ENCODE data around the gene OR6N1. TPM values are rescaled to one million over a fixed set of nuclear protein-coding genes. Genes with fewer than 3 reads are reported as not detected.

The OR6N1 gene
- total RNA-seq, 2 experiments from 2014 or later: not detected

DNA sequence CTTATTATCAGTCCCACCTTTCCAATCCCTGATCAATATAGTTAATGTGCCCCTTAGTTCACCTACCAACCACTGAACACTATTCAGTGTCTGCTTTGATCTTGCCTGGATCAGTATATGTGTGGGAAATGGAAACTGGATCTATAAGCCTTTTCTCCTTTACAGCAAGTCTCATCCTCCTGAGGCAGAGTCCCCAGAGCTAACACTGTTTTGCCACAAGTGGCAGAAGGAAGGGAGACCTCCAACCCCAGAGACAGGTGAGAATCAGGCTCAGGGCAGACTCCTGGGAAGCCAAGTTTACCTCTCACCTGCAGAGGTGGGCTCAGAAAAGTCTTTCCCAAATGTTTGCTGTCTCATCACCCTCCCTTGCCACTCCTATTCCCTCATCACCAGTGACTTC is 9.1 kb upstream of the OR6N1 start, which contains the start of gene OR6N2:
OR6N2 (minus strand) TSS at position 101 of the 400 bp plus-strand sequence. CDS start 3,569 bp downstream, outside the sequence.
- POLR2A ChIA-PET: no interaction called here
- Mint-ChIP-seq H3K9me3 (no peaks in the 10 kb centered on the region), H3K4me1 (ENCODE audit: low read depth) (no peaks in the 10 kb centered on the region), H3K27ac (no peak within 1 kb of the TSS), H3K27me3 (peaks cover 3% of the 10 kb centered on the region), H3K4me3 (no peak within 1 kb of the TSS), H3K36me3 (ENCODE audit: low read depth) (no peaks in the 10 kb centered on the region)
- CTCF ChIA-PET: no interaction called here
- intact Hi-C loops (cut with micrococcal nuclease): no loop called here
- no peak for ATAC-seq
- TF ChIP-seq, protein P1, sequence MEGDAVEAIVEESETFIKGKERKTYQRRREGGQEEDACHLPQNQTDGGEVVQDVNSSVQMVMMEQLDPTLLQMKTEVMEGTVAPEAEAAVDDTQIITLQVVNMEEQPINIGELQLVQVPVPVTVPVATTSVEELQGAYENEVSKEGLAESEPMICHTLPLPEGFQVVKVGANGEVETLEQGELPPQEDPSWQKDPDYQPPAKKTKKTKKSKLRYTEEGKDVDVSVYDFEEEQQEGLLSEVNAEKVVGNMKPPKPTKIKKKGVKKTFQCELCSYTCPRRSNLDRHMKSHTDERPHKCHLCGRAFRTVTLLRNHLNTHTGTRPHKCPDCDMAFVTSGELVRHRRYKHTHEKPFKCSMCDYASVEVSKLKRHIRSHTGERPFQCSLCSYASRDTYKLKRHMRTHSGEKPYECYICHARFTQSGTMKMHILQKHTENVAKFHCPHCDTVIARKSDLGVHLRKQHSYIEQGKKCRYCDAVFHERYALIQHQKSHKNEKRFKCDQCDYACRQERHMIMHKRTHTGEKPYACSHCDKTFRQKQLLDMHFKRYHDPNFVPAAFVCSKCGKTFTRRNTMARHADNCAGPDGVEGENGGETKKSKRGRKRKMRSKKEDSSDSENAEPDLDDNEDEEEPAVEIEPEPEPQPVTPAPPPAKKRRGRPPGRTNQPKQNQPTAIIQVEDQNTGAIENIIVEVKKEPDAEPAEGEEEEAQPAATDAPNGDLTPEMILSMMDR (IDR thresholded peaks at IDR 0.05): no peak
- DNase-seq: no peak

DNA sequence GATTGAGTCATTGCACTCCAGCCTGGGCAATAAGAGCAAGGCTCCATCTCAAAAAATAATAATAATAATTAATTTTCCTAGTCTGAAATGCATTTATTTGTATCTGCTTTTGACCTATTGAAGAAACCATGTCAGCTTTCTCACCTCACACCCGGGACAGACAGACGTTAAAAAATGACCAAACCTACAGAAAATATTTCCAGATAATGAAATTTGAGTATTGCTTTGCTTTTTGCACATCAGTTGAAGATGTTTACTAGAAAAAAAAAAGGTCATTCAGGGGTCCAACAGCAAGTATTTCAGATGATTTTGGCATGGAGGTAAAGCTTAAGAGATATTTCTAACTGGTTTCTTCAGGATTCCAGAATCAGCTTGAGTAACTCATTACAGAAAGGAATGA is 17.6 kb downstream of the OR6N1 start, which contains the start of gene OR6K6:
OR6K6 (plus strand) TSS at position 301 of the 400 bp plus-strand sequence. CDS start 168 bp downstream, outside the sequence.
- peaks cover 17% of the 10 kb centered on the region for H3K27me3 Mint-ChIP-seq
- H3K27ac Mint-ChIP-seq: no peak within 1 kb of the TSS
- intact Hi-C loops (cut with micrococcal nuclease): no loop called here
- ChIA-PET POLR2A (no interaction called here), CTCF (no interaction called here)
- ATAC-seq: no peak
- no peaks in the 10 kb centered on the region for H3K36me3 Mint-ChIP-seq (ENCODE audit: low read depth)
- TF ChIP-seq, protein P1 (IDR thresholded peaks at IDR 0.05): no peak
- no peaks in the 10 kb centered on the region for H3K4me1 Mint-ChIP-seq (ENCODE audit: low read depth)
- H3K9me3 Mint-ChIP-seq: peaks cover 1% of the 10 kb centered on the region
- no peak for DNase-seq
- H3K4me3 Mint-ChIP-seq: no peak within 1 kb of the TSS

DNA sequence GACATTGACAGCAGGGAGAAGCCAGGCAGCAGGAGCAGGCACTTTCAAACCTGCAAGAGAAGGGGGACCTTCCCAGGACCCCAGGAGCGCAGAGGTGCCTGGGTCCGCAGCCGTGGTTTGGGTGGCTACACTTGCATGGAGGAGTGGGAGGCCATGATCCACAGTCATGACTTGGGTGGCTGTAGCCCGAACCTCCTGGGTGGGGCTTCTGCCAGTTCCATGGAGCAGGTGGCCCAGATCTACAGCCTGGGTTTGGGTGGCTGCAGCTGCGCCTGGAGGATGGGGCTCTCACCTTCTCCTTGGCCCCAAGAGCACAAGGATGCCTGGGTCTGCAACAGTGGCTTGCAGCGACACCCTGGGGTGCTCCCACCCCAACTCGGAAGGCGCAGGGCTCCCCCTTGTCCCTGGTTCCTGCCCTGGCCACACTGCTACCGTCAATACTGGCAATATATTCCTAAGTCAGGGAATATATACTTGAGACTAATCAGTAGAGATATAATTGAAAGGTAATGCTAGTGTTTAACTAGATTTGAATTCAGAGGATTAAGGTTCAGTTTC is 19.8 kb downstream of the OR6N1 start:
- H3K27ac Mint-ChIP-seq: no peak overlapping the region
- DNase-seq: no peak

DNA sequence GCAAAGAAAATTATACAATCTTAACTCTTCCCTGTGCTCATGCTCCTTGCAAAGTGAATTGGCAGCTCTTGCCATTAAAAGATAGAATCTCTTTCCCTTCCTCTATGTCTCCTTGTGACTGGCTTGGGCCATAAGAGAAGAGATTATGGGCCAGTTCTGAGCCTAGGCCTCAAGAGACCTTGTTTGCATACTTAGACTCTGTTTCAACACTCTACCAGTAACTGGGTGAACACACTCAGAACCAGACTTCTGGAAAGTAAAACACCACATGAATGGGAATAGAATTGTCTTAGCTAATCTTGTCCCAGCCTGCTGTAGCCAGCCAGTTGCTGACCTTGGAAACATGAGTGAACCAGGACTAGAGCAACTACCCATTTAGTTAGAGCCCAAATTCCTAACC is 36.1 kb downstream of the OR6N1 start:
- intact Hi-C loops (cut with micrococcal nuclease): no loop called here
- Mint-ChIP-seq H3K4me1 (ENCODE audit: low read depth) (no peaks in the 10 kb centered on the region), H3K9me3 (no peaks in the 10 kb centered on the region), H3K27me3 (peaks cover 24% of the 10 kb centered on the region), H3K27ac (no peak overlapping the region), H3K4me3 (no peak overlapping the region), H3K36me3 (ENCODE audit: low read depth) (no peaks in the 10 kb centered on the region)
- ChIA-PET CTCF (no interaction called here), POLR2A (no interaction called here)
- TF ChIP-seq, protein P1 (IDR thresholded peaks at IDR 0.05): no peak
- DNase-seq (no peak), ATAC-seq (no peak)

More for the DNA sequence above, 19.8 kb downstream of the OR6N1 start:
- ChIA-PET POLR2A (no interaction called here), CTCF (no interaction called here)
- intact Hi-C loops (cut with micrococcal nuclease): no loop called here
- Mint-ChIP-seq H3K27me3 (peaks cover 14% of the 10 kb centered on the region), H3K4me1 (ENCODE audit: low read depth) (no peaks in the 10 kb centered on the region), H3K9me3 (peaks cover 1% of the 10 kb centered on the region), H3K4me3 (no peak overlapping the region), H3K36me3 (ENCODE audit: low read depth) (no peaks in the 10 kb centered on the region)
- no peak for ATAC-seq
- TF ChIP-seq, protein P1 (IDR thresholded peaks at IDR 0.05): no peak

DNA sequence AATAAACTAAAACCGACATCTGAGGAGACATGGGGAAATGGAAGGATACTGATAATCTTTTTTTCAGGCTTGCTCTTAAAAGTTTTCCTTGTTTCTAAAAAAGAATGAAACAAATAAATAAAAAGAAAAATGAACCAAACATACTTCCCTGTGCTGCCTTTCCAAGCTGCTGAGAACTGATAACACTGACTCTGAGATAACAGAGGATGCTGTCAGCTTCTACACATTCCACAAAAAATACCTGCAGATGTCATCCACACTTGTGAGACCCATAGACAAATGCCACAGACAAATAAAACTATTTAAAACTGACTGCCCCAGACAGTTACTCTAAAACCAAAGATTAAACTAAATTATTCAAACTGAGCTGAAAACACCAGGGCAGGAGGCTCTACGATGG is 39.5 kb downstream of the OR6N1 start:
- Mint-ChIP-seq H3K27me3 (peaks cover 14% of the 10 kb centered on the region), H3K27ac (no peak overlapping the region), H3K9me3 (no peaks in the 10 kb centered on the region), H3K4me1 (ENCODE audit: low read depth) (no peaks in the 10 kb centered on the region), H3K4me3 (no peak overlapping the region), H3K36me3 (ENCODE audit: low read depth) (no peaks in the 10 kb centered on the region)
- intact Hi-C loops (cut with micrococcal nuclease): no loop called here
- ATAC-seq (no peak), DNase-seq (no peak)
- TF ChIP-seq, protein P1 (IDR thresholded peaks at IDR 0.05): no peak
- CTCF ChIA-PET: no interaction called here
- POLR2A ChIA-PET: no interaction called here

All from activated CD8-positive, alpha-beta T cell treated with anti-CD3 and anti-CD28 coated beads for 36 hours (primary cell).